ENCODE measurements around the gene UNK.

- TF ChIP-seq EP300 (IDR thresholded peaks at IDR 0.05) (no peak), POLR2A (IDR thresholded peaks at IDR 0.05) (no peak)
Observed at GRCh38 chr17:75874323-75875181, 89.9 kb downstream of the UNK start.

Measured in sigmoid colon (tissue), 4 donors.